Naive thymus-derived CD8-positive, alpha-beta T cell (primary cell): ENCODE results near the gene ARHGAP26. TPM values are rescaled to one million over a fixed set of nuclear protein-coding genes. Genes with fewer than 3 reads are reported as not detected.

Source experiments
- ATAC-seq, 2 donors: fragments of 150-1000 bp; cut with Tn5 transposase in 1 of 2; sonication (Bioruptor Pico), chemical (Tn5 transposase) in 1 of 2; 1 replicate in 1 of 2; 2 replicates in 1 of 2; pipeline ENCODE4 v1.10.0; 2021; ENCODE audit warnings: mild to moderate bottlenecking in 2 of 2, moderate library complexity in 2 of 2
- POLR2A ChIA-PET: fragments of 350-600 bp; sonication (Branson Sonifier 250); formaldehyde crosslinking; loops from one replicate; lab custom pipeline; 2021; ENCODE audit warnings: antibody characterized with exemption; lab: Charles Lee
- DNase-seq, 10 donors: peaks; one replicate each; pipeline versions ENCODE4 v3.0.0 to v3.0.0-alpha.2; 2020 to 2022
- H3K27ac Mint-ChIP-seq, 10 donors: one replicate each; pipeline ENCODE4 v1.8.0; 2020 to 2022; ENCODE audit warnings: mild to moderate bottlenecking in 10 of 10, mixed read lengths in 10 of 10, moderate library complexity in 4 of 10, inconsistent platforms in 1 of 10
- H3K27me3 Mint-ChIP-seq, 5 donors: one replicate each; pipeline ENCODE4 v1.8.0; 2021 to 2022; ENCODE audit warnings: mixed read lengths in 5 of 5
- H3K36me3 Mint-ChIP-seq, 3 donors: one replicate each; pipeline ENCODE4 v1.8.0; 2020 to 2022; ENCODE audit warnings: mixed read lengths in 3 of 3, mild to moderate bottlenecking in 2 of 3, inconsistent platforms in 1 of 3
- H3K4me1 Mint-ChIP-seq, 4 donors: one replicate each; pipeline ENCODE4 v1.8.0; 2021 to 2022; ENCODE audit warnings: mixed read lengths in 4 of 4
- H3K4me3 Mint-ChIP-seq, 10 donors: one replicate each; pipeline ENCODE4 v1.8.0; 2020 to 2022; ENCODE audit warnings: mild to moderate bottlenecking in 10 of 10, mixed read lengths in 10 of 10, moderate library complexity in 6 of 10, inconsistent platforms in 1 of 10
- H3K9me3 Mint-ChIP-seq, 9 donors: one replicate each; pipeline ENCODE4 v1.8.0; 2020 to 2022; ENCODE audit warnings: mixed read lengths in 9 of 9, mild to moderate bottlenecking in 3 of 9, inconsistent platforms in 1 of 9, moderate library complexity in 1 of 9
- polyA plus RNA-seq, 3 donors: library from polyadenylated mRNA; unstranded; fragments of 300-500 nt; fragmentation: Illumina TruSeq; gene quantifications; one replicate each; pipeline ENCODE4 v1.2.3, GENCODE V29; 2021
- total RNA-seq, 8 experiments: library from RNA in 2 of 8; stranded (reverse) in 2 of 8; gene quantifications; one replicate each; pipeline ENCODE4 v1.2.3 and lab custom pipeline; 2021 to 2026

Gene ARHGAP26
- total and polyA plus RNA-seq, 5 experiments from 2014 or later: 9.1 to 30.5 (median 15.7) TPM

DNA sequence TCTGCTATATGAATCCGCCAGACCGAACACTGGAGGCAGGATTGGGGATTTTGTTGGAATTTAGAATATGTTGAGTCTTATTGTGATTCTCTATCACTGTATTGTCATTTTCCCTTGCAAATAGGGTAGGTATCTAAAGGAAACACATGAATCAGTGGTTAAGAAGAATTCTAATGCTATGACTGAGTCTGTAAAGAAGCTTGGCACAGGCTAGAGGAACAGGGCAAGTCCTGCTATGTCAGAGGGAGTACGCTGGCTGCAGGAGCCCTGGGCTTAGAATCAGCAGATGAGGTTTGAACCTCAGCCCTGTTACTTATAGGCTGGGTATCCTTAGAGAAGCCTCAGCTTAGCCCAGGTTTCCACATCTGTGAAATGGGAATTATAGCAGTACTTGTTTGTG lies 435.2 kb downstream of the ARHGAP26 start:
- peak overlapping the region in 1 of 10 donors; percentile 32 for H3K27ac Mint-ChIP-seq
- H3K9me3 Mint-ChIP-seq: peaks cover 0 to 4% (median 0%) of the 10 kb centered on the region in 9 donors
- peaks cover 7 to 37% (median 33%) of the 10 kb centered on the region in 3 donors for H3K36me3 Mint-ChIP-seq
- POLR2A ChIA-PET: no interaction called here
- no peak overlapping the region for H3K4me3 Mint-ChIP-seq
- ATAC-seq (no peak), DNase-seq (no peak)
- H3K27me3 Mint-ChIP-seq: no peaks in the 10 kb centered on the region
- H3K4me1 Mint-ChIP-seq: peaks cover 0 to 7% (median 2%) of the 10 kb centered on the region in 4 donors

- Mint-ChIP-seq H3K9me3 (peaks cover 0 to 4% (median 0%) of the 10 kb centered on the region in 9 donors), H3K27ac (peak overlapping the region in 1 of 10 donors; percentile 21), H3K4me3 (peak overlapping the region in 2 of 10 donors; percentile 14 to 15), H3K27me3 (no peaks in the 10 kb centered on the region), H3K4me1 (peaks cover 0 to 7% (median 2%) of the 10 kb centered on the region in 4 donors), H3K36me3 (peaks cover 7 to 34% (median 31%) of the 10 kb centered on the region in 3 donors)
- ATAC-seq (no peak), DNase-seq (no peak)
- POLR2A ChIA-PET: no interaction called here
Observed at GRCh38 chr5:143205883-143206195, 435.7 kb downstream of the ARHGAP26 start.

DNA sequence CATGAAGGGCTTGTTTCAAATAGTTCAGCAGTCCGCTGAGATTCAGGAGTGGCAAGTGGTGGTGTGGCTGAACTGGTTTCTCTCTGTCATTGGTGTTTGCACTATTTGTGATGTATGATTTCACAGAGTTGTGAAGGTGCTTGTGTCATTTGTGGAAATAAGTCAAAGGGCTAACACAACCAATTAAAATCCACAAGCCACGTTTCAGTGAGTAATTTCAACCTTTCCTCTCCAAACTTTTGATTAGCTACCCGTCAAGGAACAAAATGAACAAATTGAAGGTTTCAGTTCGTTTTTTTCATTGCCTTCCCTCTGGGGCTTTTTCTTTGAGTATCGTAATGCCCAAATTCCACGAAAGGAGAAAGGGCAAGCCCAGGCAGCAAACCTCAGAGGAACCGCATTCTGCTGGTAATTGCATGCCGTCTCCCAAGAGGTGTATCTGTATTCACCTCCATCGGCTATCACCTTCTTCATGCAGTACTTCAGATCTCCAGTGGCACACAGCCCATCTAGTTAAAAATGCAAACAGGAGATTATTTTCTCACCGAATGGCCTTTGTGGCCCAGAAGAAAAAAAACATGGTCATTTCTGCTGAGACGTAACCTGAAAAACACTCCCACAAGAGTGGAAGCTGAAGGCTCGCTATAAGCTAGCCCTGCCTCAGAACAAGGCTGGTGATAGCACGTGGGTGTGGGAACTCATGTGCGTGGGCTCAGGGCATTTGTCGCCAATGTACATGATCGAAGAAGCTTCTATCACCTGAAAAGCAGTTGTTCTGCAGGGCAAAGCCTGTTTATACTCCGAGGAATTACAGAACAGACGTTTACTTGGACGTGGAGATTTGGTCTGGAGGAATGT lies 436.2 kb downstream of the ARHGAP26 start:
- Mint-ChIP-seq H3K27ac (peak overlapping the region in 2 of 10 donors; percentile 21 to 25), H3K27me3 (no peaks in the 10 kb centered on the region), H3K36me3 (peaks cover 3 to 28% (median 27%) of the 10 kb centered on the region in 3 donors), H3K4me3 (peak overlapping the region in 2 of 10 donors; percentile 14 to 15), H3K9me3 (peaks cover 0 to 3% (median 0%) of the 10 kb centered on the region in 9 donors), H3K4me1 (peaks cover 0 to 7% (median 2%) of the 10 kb centered on the region in 4 donors)
- POLR2A ChIA-PET: no interaction called here
- DNase-seq (no peak), ATAC-seq (no peak)

DNA sequence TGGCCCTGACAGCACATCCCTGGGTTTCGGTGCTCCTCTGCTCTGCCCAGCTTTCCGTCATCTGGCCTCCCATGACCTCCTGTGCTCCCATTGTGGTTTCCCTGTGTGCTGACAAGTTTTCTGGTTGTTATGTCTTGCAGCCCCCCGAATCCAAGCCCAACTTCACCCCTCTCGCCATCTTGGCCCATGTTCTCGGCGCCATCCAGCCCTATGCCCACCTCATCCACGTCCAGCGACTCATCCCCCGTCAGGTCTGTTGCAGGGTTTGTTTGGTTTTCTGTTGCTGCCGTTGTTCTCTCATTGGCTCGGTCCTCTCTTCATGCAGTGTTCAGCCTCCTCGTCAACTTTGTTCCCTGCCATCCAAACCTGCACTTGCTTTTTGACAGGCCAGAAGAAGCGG lies 436.9 kb downstream of the ARHGAP26 start:
- POLR2A ChIA-PET: no interaction called here
- peaks cover 0 to 7% (median 2%) of the 10 kb centered on the region in 4 donors for H3K4me1 Mint-ChIP-seq
- DNase-seq (no peak), ATAC-seq (no peak)
- peaks cover 0 to 28% (median 22%) of the 10 kb centered on the region in 3 donors for H3K36me3 Mint-ChIP-seq
- peak overlapping the region in 2 of 10 donors; percentile 21 to 27 for H3K27ac Mint-ChIP-seq
- H3K4me3 Mint-ChIP-seq: no peak overlapping the region
- peaks cover 0 to 3% (median 0%) of the 10 kb centered on the region in 9 donors for H3K9me3 Mint-ChIP-seq
- no peaks in the 10 kb centered on the region for H3K27me3 Mint-ChIP-seq

DNA sequence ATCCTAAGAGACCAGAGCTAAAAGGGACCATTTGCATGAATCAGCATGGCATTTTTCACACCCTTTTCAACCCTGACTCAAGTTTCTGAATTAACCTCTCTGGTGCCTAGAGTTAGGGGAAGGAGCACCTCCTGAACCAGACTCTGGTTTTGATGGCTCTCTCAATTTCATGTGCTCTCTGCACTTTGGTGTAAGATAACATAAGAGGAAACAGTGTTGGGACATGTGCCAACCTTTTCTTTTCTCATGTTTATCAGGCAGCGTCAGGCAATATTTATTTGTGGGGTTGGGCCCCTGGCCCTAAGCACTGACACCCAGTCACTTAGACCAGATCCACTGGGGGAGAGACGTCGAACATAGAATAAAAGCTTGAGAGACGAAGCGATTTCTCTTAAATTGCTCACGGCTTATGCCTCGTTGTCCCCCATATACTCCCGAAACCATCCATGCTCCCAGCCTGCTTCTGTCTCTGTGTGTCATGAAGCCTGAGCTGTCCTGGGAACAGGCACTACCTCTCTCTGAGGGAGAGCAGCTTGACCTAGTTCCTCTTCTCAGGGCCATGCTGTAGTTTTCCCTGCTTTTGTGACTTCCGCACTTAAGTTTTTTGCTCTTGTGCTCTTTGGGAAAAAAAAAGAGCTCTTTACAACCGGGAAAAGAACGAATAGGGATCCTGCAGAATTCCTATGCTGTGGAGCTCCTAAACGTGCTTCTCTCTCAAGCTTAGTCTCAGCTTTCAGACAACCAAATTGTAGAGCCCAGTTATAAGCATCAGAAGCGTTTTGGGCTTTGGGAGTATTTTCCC lies 437.6 kb downstream of the ARHGAP26 start:
- Mint-ChIP-seq H3K4me3 (no peak overlapping the region), H3K36me3 (peaks cover 0 to 29% (median 18%) of the 10 kb centered on the region in 3 donors), H3K4me1 (peaks cover 0 to 7% (median 2%) of the 10 kb centered on the region in 4 donors), H3K27ac (no peak overlapping the region), H3K27me3 (no peaks in the 10 kb centered on the region), H3K9me3 (no peaks in the 10 kb centered on the region)
- no peak for ATAC-seq
- no peak for DNase-seq
- POLR2A ChIA-PET: no interaction called here

DNA sequence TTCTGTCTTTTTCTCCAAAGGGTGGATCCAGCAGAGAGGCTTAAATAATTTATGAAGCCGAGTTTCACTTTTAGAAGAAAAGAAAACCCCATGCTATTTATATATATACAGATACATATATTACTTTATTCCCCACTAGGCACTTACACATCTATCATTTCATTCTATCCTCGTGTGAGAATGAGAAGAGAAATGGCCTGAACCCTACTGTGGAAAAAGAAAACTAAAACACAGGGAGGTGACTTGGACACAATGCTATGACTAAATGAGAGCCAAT lies 438.1 kb downstream of the ARHGAP26 start:
- POLR2A ChIA-PET: no interaction called here
- peaks cover 0 to 7% (median 2%) of the 10 kb centered on the region in 4 donors for H3K4me1 Mint-ChIP-seq
- DNase-seq: no peak
- H3K9me3 Mint-ChIP-seq: no peaks in the 10 kb centered on the region
- H3K4me3 Mint-ChIP-seq: no peak overlapping the region
- H3K36me3 Mint-ChIP-seq: peaks cover 0 to 30% (median 15%) of the 10 kb centered on the region in 3 donors
- no peak for ATAC-seq
- H3K27ac Mint-ChIP-seq: no peak overlapping the region
- no peaks in the 10 kb centered on the region for H3K27me3 Mint-ChIP-seq

DNA sequence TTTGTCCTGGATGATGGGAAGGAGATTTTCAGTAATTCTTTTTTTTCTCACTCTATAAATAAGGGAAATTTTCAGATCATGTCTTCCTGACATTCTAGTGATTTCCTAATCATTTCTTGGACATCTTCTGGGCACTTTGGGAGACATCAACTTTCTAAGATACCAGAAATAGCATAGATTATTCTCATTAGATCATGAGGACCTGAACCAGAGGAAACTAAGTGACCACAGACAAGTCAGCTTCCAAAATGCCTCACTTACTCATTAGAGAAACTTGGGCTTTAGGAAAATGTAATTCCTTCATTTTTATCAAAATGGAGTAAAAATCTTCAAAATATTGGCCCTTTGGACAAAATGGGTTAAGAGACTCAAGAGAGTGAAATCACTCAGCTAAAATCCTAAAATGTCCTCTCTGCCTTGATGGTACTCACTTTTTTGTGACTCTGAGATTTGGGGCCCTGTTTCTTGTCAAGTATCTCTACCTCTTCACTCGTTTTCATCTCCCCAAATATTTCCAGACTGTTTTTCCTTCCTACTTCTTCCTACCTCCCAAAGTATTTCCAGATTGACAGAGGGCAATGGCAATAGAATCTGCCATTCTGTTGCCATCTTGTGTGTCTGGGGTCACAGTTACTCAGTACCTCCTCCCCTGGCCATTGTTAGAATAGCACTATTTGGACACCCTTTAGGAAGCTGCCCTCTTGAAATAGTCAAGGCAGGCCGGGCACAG lies 438.8 kb downstream of the ARHGAP26 start:
- no peak for ATAC-seq
- Mint-ChIP-seq H3K27me3 (no peaks in the 10 kb centered on the region), H3K4me3 (no peak overlapping the region), H3K4me1 (peaks cover 0 to 7% (median 3%) of the 10 kb centered on the region in 4 donors), H3K36me3 (peaks cover 0 to 36% (median 19%) of the 10 kb centered on the region in 3 donors), H3K9me3 (no peaks in the 10 kb centered on the region), H3K27ac (peak overlapping the region in 1 of 10 donors; percentile 0)
- POLR2A ChIA-PET: interaction anchor here (0.7 kb wide), 2 partner anchors 15 to 304 kb away, joined by 3 to 4 read pairs; no protein-coding TSS in a partner anchor
- DNase-seq: no peak

DNA sequence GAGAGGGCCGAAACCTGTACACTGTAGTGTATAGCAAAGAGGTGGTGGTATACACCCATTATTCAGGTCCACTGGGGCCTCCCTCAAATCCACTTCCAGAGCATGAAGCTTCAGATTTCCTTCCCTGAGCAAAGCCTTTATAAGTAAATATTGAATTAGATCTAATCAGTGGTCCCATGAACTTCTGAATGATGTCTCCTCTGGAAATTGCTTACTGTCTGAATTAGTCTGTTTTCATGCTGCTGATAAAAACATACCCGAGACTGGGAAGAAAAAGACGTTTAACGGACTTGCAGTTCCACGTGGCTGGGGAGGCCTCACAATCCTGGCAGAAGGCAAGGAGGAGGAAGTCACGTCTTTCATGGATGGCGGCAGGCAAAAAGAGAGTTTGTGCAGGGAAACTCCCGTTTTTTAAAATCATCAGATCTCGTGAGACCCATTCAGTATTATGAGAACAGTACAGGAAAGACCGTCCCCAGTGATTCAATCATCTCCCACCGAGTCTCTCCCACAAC lies 439.8 kb downstream of the ARHGAP26 start:
- H3K27me3 Mint-ChIP-seq: no peaks in the 10 kb centered on the region
- H3K4me1 Mint-ChIP-seq: peaks cover 0 to 7% (median 3%) of the 10 kb centered on the region in 4 donors
- POLR2A ChIA-PET: no interaction called here
- ATAC-seq: no peak
- H3K27ac Mint-ChIP-seq: peak overlapping the region in 1 of 10 donors; percentile 53
- no peak overlapping the region for H3K4me3 Mint-ChIP-seq
- no peak for DNase-seq
- peaks cover 0 to 45% (median 19%) of the 10 kb centered on the region in 3 donors for H3K36me3 Mint-ChIP-seq
- no peaks in the 10 kb centered on the region for H3K9me3 Mint-ChIP-seq

DNA sequence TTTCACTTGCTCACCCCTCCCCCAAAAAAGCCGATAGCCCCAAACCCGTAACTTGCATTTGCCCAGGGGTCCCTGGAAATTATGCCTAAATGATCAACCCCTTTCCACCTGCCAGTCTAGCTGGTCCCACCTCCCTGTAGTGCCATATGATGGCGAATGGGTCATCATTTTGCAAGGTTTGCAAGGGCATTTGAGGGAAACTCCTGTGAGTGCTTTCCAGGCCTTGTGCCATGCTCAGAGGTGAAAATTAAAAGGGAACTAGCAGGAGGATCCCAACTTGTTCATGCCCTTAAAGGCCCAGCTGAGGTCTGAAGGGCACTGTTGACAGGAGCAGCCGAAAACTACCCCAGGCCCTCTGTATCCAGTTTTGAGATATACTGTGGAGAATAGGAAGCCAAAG lies 440.4 kb downstream of the ARHGAP26 start:
- H3K27me3 Mint-ChIP-seq: no peaks in the 10 kb centered on the region
- peaks cover 0 to 5% (median 2%) of the 10 kb centered on the region in 4 donors for H3K4me1 Mint-ChIP-seq
- H3K36me3 Mint-ChIP-seq: peaks cover 0 to 51% (median 23%) of the 10 kb centered on the region in 3 donors
- no peak overlapping the region for H3K4me3 Mint-ChIP-seq
- DNase-seq: no peak
- ATAC-seq: no peak
- POLR2A ChIA-PET: no interaction called here
- H3K9me3 Mint-ChIP-seq: no peaks in the 10 kb centered on the region
- H3K27ac Mint-ChIP-seq: peak overlapping the region in 2 of 10 donors; percentile 26 to 53

DNA sequence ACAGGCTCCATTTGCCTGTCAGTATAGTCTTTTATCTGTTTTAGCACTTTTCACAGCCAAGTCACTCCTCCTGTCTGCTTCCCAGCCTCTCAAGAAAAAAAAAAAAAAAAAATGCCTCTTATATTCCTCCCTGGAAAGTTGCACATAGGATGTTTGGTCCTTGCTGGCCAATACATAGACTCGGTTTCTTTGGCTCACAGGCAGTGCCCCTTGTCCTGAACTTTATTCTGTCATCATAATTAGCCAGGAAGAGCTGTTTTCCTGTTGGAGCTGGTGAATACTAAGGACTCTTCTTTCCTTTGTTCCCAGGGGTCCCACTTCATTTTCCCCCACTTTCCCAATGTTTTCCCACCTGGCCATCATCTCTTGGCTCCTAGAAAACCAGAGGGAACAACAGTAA lies 442.1 kb downstream of the ARHGAP26 start:
- Mint-ChIP-seq H3K27ac (no peak overlapping the region), H3K4me3 (no peak overlapping the region), H3K4me1 (peaks cover 0 to 4% (median 1%) of the 10 kb centered on the region in 4 donors), H3K9me3 (no peaks in the 10 kb centered on the region), H3K27me3 (no peaks in the 10 kb centered on the region), H3K36me3 (peaks cover 0 to 57% (median 23%) of the 10 kb centered on the region in 3 donors)
- POLR2A ChIA-PET: interaction anchor here (0.7 kb wide), 1 partner anchor 43 kb away, joined by 3 read pairs; no protein-coding TSS in a partner anchor
- DNase-seq (no peak), ATAC-seq (no peak)

GRCh38 chr5:143213231-143213850 lies 443.2 kb downstream of the ARHGAP26 start:
- no peaks in the 10 kb centered on the region for H3K27me3 Mint-ChIP-seq
- no peaks in the 10 kb centered on the region for H3K9me3 Mint-ChIP-seq
- peaks cover 0 to 7% (median 6%) of the 10 kb centered on the region in 4 donors for H3K4me1 Mint-ChIP-seq
- H3K27ac Mint-ChIP-seq: peak overlapping the region in 2 of 10 donors; percentile 45 to 82
- H3K36me3 Mint-ChIP-seq: peaks cover 0 to 59% (median 28%) of the 10 kb centered on the region in 3 donors
- POLR2A ChIA-PET: no interaction called here
- H3K4me3 Mint-ChIP-seq: no peak overlapping the region
- DNase-seq: no peak
- no peak for ATAC-seq
